ENCODE measurements around the gene CDC42EP3. TPM values are rescaled to one million over a fixed set of nuclear protein-coding genes. Genes with fewer than 3 reads are reported as not detected.
A peak's percentile ranks its signal among the peaks of the same experiment; 100 is the strongest.

Gene CDC42EP3
- total RNA-seq, 1 experiment from 2014 or later: 29.4 TPM

GRCh38 chr2:37625796-37626571 is 45.5 kb downstream of the CDC42EP3 start:
- intact Hi-C loops (cut with micrococcal nuclease; ENCODE audit: unreplicated experiment): no loop called here
- no peak overlapping the region for H3K4me3 Mint-ChIP-seq (ENCODE audit: low read depth, unreplicated experiment)
- DNase-seq: no peak
- no peaks in the 10 kb centered on the region for H3K27me3 Mint-ChIP-seq (ENCODE audit: unreplicated experiment)
- peaks cover 12% of the 10 kb centered on the region for H3K4me1 Mint-ChIP-seq (ENCODE audit: low read depth, unreplicated experiment)
- CTCF ChIA-PET: no interaction called here
- TF ChIP-seq CTCF (IDR thresholded peaks at IDR 0.05; ENCODE audit: unreplicated experiment): no peak
- no peaks in the 10 kb centered on the region for H3K36me3 Mint-ChIP-seq (ENCODE audit: insufficient read depth, unreplicated experiment)
- BruUV-seq (replicated peaks): no TSS peak
- no peak overlapping the region for H3K27ac Mint-ChIP-seq (ENCODE audit: unreplicated experiment)
- H3K9me3 Mint-ChIP-seq (ENCODE audit: low read depth, unreplicated experiment): peaks cover 4% of the 10 kb centered on the region

GRCh38 chr2:37625156-37625555 is 46.3 kb downstream of the CDC42EP3 start:
- no peaks in the 10 kb centered on the region for H3K27me3 Mint-ChIP-seq (ENCODE audit: unreplicated experiment)
- no peak for TF ChIP-seq CTCF (IDR thresholded peaks at IDR 0.05; ENCODE audit: unreplicated experiment)
- H3K4me1 Mint-ChIP-seq (ENCODE audit: low read depth, unreplicated experiment): peaks cover 12% of the 10 kb centered on the region
- DNase-seq: no peak
- no peak overlapping the region for H3K4me3 Mint-ChIP-seq (ENCODE audit: low read depth, unreplicated experiment)
- no TSS peak for BruUV-seq (replicated peaks)
- CTCF ChIA-PET: no interaction called here
- H3K36me3 Mint-ChIP-seq (ENCODE audit: insufficient read depth, unreplicated experiment): no peaks in the 10 kb centered on the region
- peaks cover 4% of the 10 kb centered on the region for H3K9me3 Mint-ChIP-seq (ENCODE audit: low read depth, unreplicated experiment)
- no peak overlapping the region for H3K27ac Mint-ChIP-seq (ENCODE audit: unreplicated experiment)
- intact Hi-C loops (cut with micrococcal nuclease; ENCODE audit: unreplicated experiment): no loop called here

DNA sequence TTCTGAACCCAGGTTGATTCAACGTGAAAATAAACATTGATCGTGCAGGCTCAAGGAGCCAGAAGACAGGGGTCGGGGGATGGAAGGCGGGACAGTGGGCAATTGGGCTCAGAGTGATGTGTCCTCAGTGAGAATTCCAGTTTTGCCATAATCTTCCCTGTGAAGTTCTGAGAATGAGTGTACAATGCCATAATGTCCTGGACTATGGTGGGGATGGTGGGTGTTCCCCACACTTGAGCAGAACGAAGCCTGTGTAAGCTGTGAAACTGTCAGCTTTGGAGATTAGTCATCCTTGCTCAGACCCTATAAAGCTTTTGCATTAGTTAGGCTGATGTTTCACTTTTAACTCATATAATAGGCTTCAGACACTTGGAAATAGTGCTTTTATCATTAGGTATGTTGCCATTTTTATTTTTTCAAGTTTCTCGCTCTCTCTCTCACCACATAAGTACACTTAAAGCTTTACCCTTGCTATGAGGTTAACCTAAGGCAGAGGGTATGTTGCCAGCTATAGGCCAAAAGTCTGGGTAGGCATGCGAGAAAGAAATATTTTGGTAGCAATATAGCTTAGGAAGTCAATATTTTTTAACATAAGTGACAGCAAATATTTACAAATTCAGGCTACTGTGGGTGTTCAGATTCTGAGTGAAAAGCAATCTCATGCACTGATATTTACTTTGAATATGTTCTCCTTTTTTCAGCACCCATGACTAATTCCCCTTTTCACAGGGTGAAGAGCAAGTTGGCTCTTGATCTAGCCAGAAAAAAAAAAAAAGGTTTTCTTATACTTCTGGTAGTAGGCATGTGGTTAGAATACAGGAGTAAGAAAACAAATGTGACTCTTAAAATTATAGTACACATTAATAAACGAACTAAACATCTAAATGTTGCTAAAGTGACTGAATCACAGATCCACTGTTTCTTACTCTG is 47.2 kb downstream of the CDC42EP3 start:
- TF ChIP-seq CTCF (IDR thresholded peaks at IDR 0.05; ENCODE audit: unreplicated experiment): no peak
- DNase-seq: no peak
- no TSS peak for BruUV-seq (replicated peaks)
- intact Hi-C loops (cut with micrococcal nuclease; ENCODE audit: unreplicated experiment): no loop called here
- Mint-ChIP-seq H3K27ac (ENCODE audit: unreplicated experiment) (no peak overlapping the region), H3K9me3 (ENCODE audit: low read depth, unreplicated experiment) (peaks cover 4% of the 10 kb centered on the region), H3K4me3 (ENCODE audit: low read depth, unreplicated experiment) (no peak overlapping the region), H3K27me3 (ENCODE audit: unreplicated experiment) (no peaks in the 10 kb centered on the region), H3K4me1 (ENCODE audit: low read depth, unreplicated experiment) (peaks cover 12% of the 10 kb centered on the region), H3K36me3 (ENCODE audit: insufficient read depth, unreplicated experiment) (no peaks in the 10 kb centered on the region)
- CTCF ChIA-PET: no interaction called here

- BruUV-seq (replicated peaks): no TSS peak
- Mint-ChIP-seq H3K36me3 (ENCODE audit: insufficient read depth, unreplicated experiment) (no peaks in the 10 kb centered on the region), H3K4me1 (ENCODE audit: low read depth, unreplicated experiment) (peaks cover 12% of the 10 kb centered on the region), H3K4me3 (ENCODE audit: low read depth, unreplicated experiment) (no peak overlapping the region), H3K27me3 (ENCODE audit: unreplicated experiment) (no peaks in the 10 kb centered on the region), H3K27ac (ENCODE audit: unreplicated experiment) (peak overlapping the region; percentile 16), H3K9me3 (ENCODE audit: low read depth, unreplicated experiment) (peaks cover 4% of the 10 kb centered on the region)
- DNase-seq: no peak
- CTCF ChIA-PET: no interaction called here
- intact Hi-C loops (cut with micrococcal nuclease; ENCODE audit: unreplicated experiment): no loop called here
- TF ChIP-seq CTCF (IDR thresholded peaks at IDR 0.05; ENCODE audit: unreplicated experiment): no peak
Observed at GRCh38 chr2:37623406-37623805, 48.0 kb downstream of the CDC42EP3 start.

All from Calu3 (cell line).